Keratinocyte (primary cell): ENCODE results near the gene MYH6. TPM values are rescaled to one million over a fixed set of nuclear protein-coding genes. Genes with fewer than 3 reads are reported as not detected.
A peak's percentile ranks its signal among the peaks of the same experiment; 100 is the strongest.

Experiments used
- DNase-seq: peaks from one replicate; pipeline ENCODE4 v3.0.0-alpha.2; 2011; ENCODE audit warnings: low read depth, missing footprints, low spot score
- FAIRE-seq: peaks from 2 replicates; lab custom pipeline; 2011; peaks lifted over from hg19 to GRCh38; lab: Jason Lieb, UNC
- H2AFZ ChIP-seq: 2 replicates; pipeline ENCODE4 v1.6.0; 2012; ENCODE audit warnings: low read length, control low read depth, inconsistent platforms; ENCODE audit not compliant: control insufficient read depth
- H3K27ac ChIP-seq: 2 replicates; pipeline ENCODE4 v1.5.1; 2011; ENCODE audit warnings: low read length; ENCODE audit not compliant: control insufficient read depth, insufficient read depth
- H3K27me3 ChIP-seq: 3 replicates; pipeline ENCODE4 v1.6.0; 2011; ENCODE audit warnings: low read length; ENCODE audit not compliant: control insufficient read depth, insufficient read depth; ENCODE audit errors: extremely low read depth
- H3K36me3 ChIP-seq, 2 experiments: 2 replicates in 1 of 2; 3 replicates in 1 of 2; pipeline ENCODE4 v1.5.1; 2011; ENCODE audit warnings: low read length in 2 of 2, mild to moderate bottlenecking in 1 of 2; ENCODE audit not compliant: control insufficient read depth in 2 of 2, insufficient read depth in 2 of 2; ENCODE audit errors: extremely low read depth in 1 of 2
- H3K4me1 ChIP-seq: 3 replicates; pipeline ENCODE4 v1.5.1; 2011; ENCODE audit warnings: low read length; ENCODE audit not compliant: control insufficient read depth, insufficient read depth; ENCODE audit errors: extremely low read depth
- H3K4me2 ChIP-seq: 3 replicates; pipeline ENCODE4 v1.6.0; 2011; ENCODE audit warnings: low read depth, low read length; ENCODE audit not compliant: control insufficient read depth, insufficient read depth; ENCODE audit errors: extremely low read depth
- H3K4me3 ChIP-seq, 3 experiments: fragments of 200-600 bp in 1 of 3; sonication (generic) in 1 of 3; 2 replicates in 2 of 3; 3 replicates in 1 of 3; pipeline ENCODE4 v1.5.1; 2011 to 2016; ENCODE audit warnings: low read length in 3 of 3, mild to moderate bottlenecking in 3 of 3, control low read depth in 2 of 3, inconsistent platforms in 1 of 3, low read depth in 1 of 3, mixed read lengths in 1 of 3, mixed run types in 1 of 3, moderate library complexity in 1 of 3; ENCODE audit not compliant: control insufficient read depth in 2 of 3, insufficient read depth in 2 of 3; ENCODE audit errors: extremely low read depth in 1 of 3
- H3K79me2 ChIP-seq: 2 replicates; pipeline ENCODE4 v1.6.0; 2012; ENCODE audit warnings: low read length; ENCODE audit not compliant: control insufficient read depth, insufficient read depth
- H3K9ac ChIP-seq: 3 replicates; pipeline ENCODE4 v1.6.0; 2011; ENCODE audit warnings: low read length; ENCODE audit not compliant: control insufficient read depth, insufficient read depth; ENCODE audit errors: extremely low read depth
- H3K9me1 ChIP-seq: 3 replicates; pipeline ENCODE4 v1.6.0; 2011; ENCODE audit warnings: low read length; ENCODE audit not compliant: control insufficient read depth, insufficient read depth; ENCODE audit errors: extremely low read depth
- H3K9me3 ChIP-seq: 2 replicates; pipeline ENCODE4 v1.5.1; 2012; ENCODE audit warnings: low read depth, low read length; ENCODE audit not compliant: control insufficient read depth
- H4K20me1 ChIP-seq: 3 replicates; pipeline ENCODE4 v1.6.0; 2011; ENCODE audit warnings: low read length; ENCODE audit not compliant: control insufficient read depth, insufficient read depth; ENCODE audit errors: extremely low read depth
- CTCF ChIP-seq, 3 experiments: IDR thresholded peaks in 1 of 3; conservative IDR thresholded peaks in 1 of 3; optimal IDR thresholded peaks in 1 of 3; 2 replicates in 2 of 3; 3 replicates in 1 of 3; pipeline versions ENCODE3 to v1.5.1; 2011; ENCODE audit warnings: low read length in 3 of 3, mild to moderate bottlenecking in 3 of 3, moderate library complexity in 2 of 3, control low read depth in 1 of 3, inconsistent platforms in 1 of 3; ENCODE audit not compliant: insufficient read depth in 2 of 3; ENCODE audit errors: extremely low read depth in 1 of 3
- EZH2 ChIP-seq: IDR thresholded peaks from one replicate; pipeline ENCODE4 v1.6.1; 2012; ENCODE audit warnings: inconsistent platforms, mild to moderate bottlenecking, low read length, moderate library complexity
- dilution Hi-C: fragments of 300-500 bp; cut with MboI; formaldehyde crosslinking; loops from one replicate; pipeline ENCODE4 v1.7.0; 2020; ENCODE audit warnings: low sequenced_read_pairs; ENCODE audit not compliant: extremely low pct_ligation_motif_present
- polyA plus RNA-seq, 5 experiments: library from polyadenylated mRNA; depleted of rRNA in 3 of 5; stranded (reverse) in 3 of 5; stranded (forward) in 1 of 5; unstranded in 1 of 5; fragments of >200 nt; gene quantifications; 1 replicate in 1 of 5; 2 replicates in 3 of 5; 3 replicates in 1 of 5; pipeline versions ENCODE4 v1.2.1 to v1.2.3, GENCODE V29; 2011 to 2012; ENCODE audit warnings: missing spikeins in 2 of 5, low read depth in 1 of 5, low replicate concordance in 1 of 5

MYH6 gene
- polyA plus RNA-seq, 1 donor (not counting 4 experiments of a cell fraction or from before 2014, with no cell fraction given), result not detected

- dilution Hi-C loops, result no loop called here
- Histone ChIP-seq H3K4me1 (no peaks in the 10 kb centered on the region), H2AFZ (no peak overlapping the region), H3K27ac (no peak overlapping the region), H3K9ac (no peak overlapping the region), H3K9me1 (no peaks in the 10 kb centered on the region), H3K27me3 (peaks cover 4% of the 10 kb centered on the region), H3K9me3 (no peaks in the 10 kb centered on the region), H3K36me3 (no peaks in the 10 kb centered on the region), H3K4me3 (no peak overlapping the region), H3K4me2 (no peak overlapping the region), H4K20me1 (no peaks in the 10 kb centered on the region), H3K79me2 (no peaks in the 10 kb centered on the region)
- no peak for DNase-seq
- no peak for FAIRE-seq
- TF ChIP-seq EZH2 (no peak), CTCF (optimal IDR thresholded peaks at IDR 0.05 in 1 of 3, IDR thresholded peaks at IDR 0.05 in 1 of 3, conservative IDR thresholded peaks at IDR 0.05 in 1 of 3; ENCODE audit: extremely low read depth in 1 of 3, insufficient read depth in 2 of 3, low read length in 3 of 3) (no peak)
Measured at GRCh38 chr14:23437133-23438100, 29.3 kb upstream of the MYH6 start.

- Histone ChIP-seq H3K27ac (no peak overlapping the region), H3K36me3 (no peaks in the 10 kb centered on the region), H3K9me3 (no peaks in the 10 kb centered on the region), H3K4me3 (no peak overlapping the region), H2AFZ (peak overlapping the region; percentile 27), H4K20me1 (no peaks in the 10 kb centered on the region), H3K9me1 (no peaks in the 10 kb centered on the region), H3K9ac (no peak overlapping the region), H3K4me2 (no peak overlapping the region), H3K27me3 (no peaks in the 10 kb centered on the region), H3K4me1 (no peaks in the 10 kb centered on the region), H3K79me2 (no peaks in the 10 kb centered on the region)
- dilution Hi-C loops, result no loop called here
- no peak for TF ChIP-seq CTCF (optimal IDR thresholded peaks at IDR 0.05 in 1 of 3, IDR thresholded peaks at IDR 0.05 in 1 of 3, conservative IDR thresholded peaks at IDR 0.05 in 1 of 3; ENCODE audit: extremely low read depth in 1 of 3, insufficient read depth in 2 of 3, low read length in 3 of 3)
- TF ChIP-seq EZH2, result no peak
- DNase-seq, result no peak
- no peak for FAIRE-seq
Measured at GRCh38 chr14:23436327-23437132, 28.5 kb upstream of the MYH6 start.
